H1 (cell line): Measurements from ENCODE around the gene TRIM67.

Experiments used
- HDAC2 ChIP-seq, 2 experiments: fragments of 300-600 bp in 1 of 2; sonication (generic) in 1 of 2; IDR thresholded peaks; 2 replicates each; pipeline ENCODE4 v1.6.1; 2011 to 2012; ENCODE audit warnings: low read depth in 2 of 2, low read length in 2 of 2, mild to moderate bottlenecking in 2 of 2, moderate library complexity in 2 of 2, borderline replicate concordance in 1 of 2, inconsistent platforms in 1 of 2
- POLR2A ChIP-seq, 2 experiments: IDR thresholded peaks; 1 replicate in 1 of 2; 2 replicates in 1 of 2; pipeline ENCODE4 v1.6.1; 2011; ENCODE audit warnings: low read depth in 2 of 2, low read length in 2 of 2, mild to moderate bottlenecking in 2 of 2; ENCODE audit errors: control extremely low read depth in 1 of 2

- TF ChIP-seq POLR2A (IDR thresholded peaks at IDR 0.05; ENCODE audit: control extremely low read depth in 1 of 2, low read depth in 2 of 2, low read length in 2 of 2) (no peak), HDAC2 (IDR thresholded peaks at IDR 0.05; ENCODE audit: borderline replicate concordance in 1 of 2, low read depth in 2 of 2, low read length in 2 of 2) (no peak)
Measured at GRCh38 chr1:231159963-231160761, 1.7 kb upstream of the TRIM67 start.
